Ectodermal cell (in vitro differentiated cells): Measurements from ENCODE around the gene OARD1.

Experiments
- H3K27ac ChIP-seq: 2 replicates; pipeline ENCODE4 v1.7.0; 2013; ENCODE audit warnings: mild to moderate bottlenecking, low read depth, low read length; ENCODE audit not compliant: insufficient read depth, poor library complexity, severe bottlenecking
- H3K27me3 ChIP-seq: 2 replicates; pipeline ENCODE4 v1.7.0; 2013; ENCODE audit warnings: mild to moderate bottlenecking, low read length; ENCODE audit not compliant: insufficient read depth, control insufficient read depth, poor library complexity, severe bottlenecking
- H3K36me3 ChIP-seq: one replicate; pipeline ENCODE4 v1.7.0; 2013; ENCODE audit warnings: low read length; ENCODE audit not compliant: control insufficient read depth, insufficient read depth
- H3K4me1 ChIP-seq: one replicate; pipeline ENCODE4 v1.7.0; 2013; ENCODE audit warnings: low read length; ENCODE audit not compliant: control insufficient read depth, insufficient read depth
- H3K4me3 ChIP-seq: 2 replicates; pipeline ENCODE4 v1.7.0; 2013; ENCODE audit warnings: low read depth, low read length, control low read depth; ENCODE audit not compliant: insufficient read depth
- H3K9me3 ChIP-seq: 2 replicates; pipeline ENCODE4 v1.7.0; 2013; ENCODE audit warnings: mild to moderate bottlenecking, low read length, moderate library complexity; ENCODE audit not compliant: control insufficient read depth
- whole genome bisulfite sequencing, 2 experiments: methylation state at CpG; one replicate each; pipeline ENCODE4 v1.1.7; 2013; ENCODE audit warnings: missing lambda C conversion rate in 2 of 2; 5-methylcytosine and 5-hydroxymethylcytosine counted together

The OARD1 gene

GRCh38 chr6:41040101-41040939 lies 31.8 kb downstream of the OARD1 start:
- no peaks in the 10 kb centered on the region for H3K27me3 ChIP-seq
- H3K4me3 ChIP-seq = no peak overlapping the region
- no peaks in the 10 kb centered on the region for H3K36me3 ChIP-seq
- H3K4me1 ChIP-seq = no peaks in the 10 kb centered on the region
- WGBS, 2 experiments = 83 to 91% methylated on average over 6 of the region's 6 CpGs
- H3K9me3 ChIP-seq = no peaks in the 10 kb centered on the region
- H3K27ac ChIP-seq = no peak overlapping the region

- whole genome bisulfite sequencing, 2 experiments = 85 to 87% methylated on average over 10 of the region's 10 CpGs
- no peak within 1 kb of the TSS for H3K27ac ChIP-seq
- H3K27me3 ChIP-seq = no peaks in the 10 kb centered on the region
- no peaks in the 10 kb centered on the region for H3K4me1 ChIP-seq
- no peaks in the 10 kb centered on the region for H3K9me3 ChIP-seq
- no peak within 1 kb of the TSS for H3K4me3 ChIP-seq
- no peaks in the 10 kb centered on the region for H3K36me3 ChIP-seq
Measured at GRCh38 chr6:41039060-41039998, 32.8 kb downstream of the OARD1 start, which contains the start of gene UNC5CL. UNC5CL (minus strand) TSS chr6:41039221; CDS start chr6:41035074, 4,147 bp downstream.

- H3K4me1 ChIP-seq = no peaks in the 10 kb centered on the region
- 87 to 94% methylated on average over 3 of the region's 3 CpGs for whole genome bisulfite sequencing, 2 experiments
- H3K27me3 ChIP-seq = no peaks in the 10 kb centered on the region
- H3K4me3 ChIP-seq = no peak overlapping the region
- no peak overlapping the region for H3K27ac ChIP-seq
- no peaks in the 10 kb centered on the region for H3K36me3 ChIP-seq
- no peaks in the 10 kb centered on the region for H3K9me3 ChIP-seq
Measured at GRCh38 chr6:41038205-41038604, 34.0 kb downstream of the OARD1 start.

GRCh38 chr6:41037107-41037900 lies 34.9 kb downstream of the OARD1 start:
- Histone ChIP-seq H3K4me1 (no peaks in the 10 kb centered on the region), H3K9me3 (no peaks in the 10 kb centered on the region), H3K36me3 (no peaks in the 10 kb centered on the region), H3K27ac (no peak overlapping the region), H3K4me3 (no peak overlapping the region), H3K27me3 (no peaks in the 10 kb centered on the region)
- WGBS, 2 experiments = 84 to 92% methylated on average over 12 to 13 of the region's 13 CpGs

GRCh38 chr6:41036601-41037000 lies 35.6 kb downstream of the OARD1 start:
- 88 to 94% methylated on average over 2 of the region's 2 CpGs for WGBS, 2 experiments

GRCh38 chr6:41036186-41036585 lies 36.0 kb downstream of the OARD1 start:
- WGBS, 2 experiments = 89 to 95% methylated on average over 2 of the region's 3 CpGs
- H3K4me1 ChIP-seq = no peaks in the 10 kb centered on the region
- no peaks in the 10 kb centered on the region for H3K36me3 ChIP-seq
- no peak overlapping the region for H3K4me3 ChIP-seq
- H3K9me3 ChIP-seq = no peaks in the 10 kb centered on the region
- no peak overlapping the region for H3K27ac ChIP-seq
- H3K27me3 ChIP-seq = no peaks in the 10 kb centered on the region

More at GRCh38 chr6:41036601-41037000, 35.6 kb downstream of the OARD1 start:
- Histone ChIP-seq H3K27ac (no peak overlapping the region), H3K4me3 (no peak overlapping the region), H3K9me3 (no peaks in the 10 kb centered on the region), H3K27me3 (no peaks in the 10 kb centered on the region), H3K36me3 (no peaks in the 10 kb centered on the region), H3K4me1 (no peaks in the 10 kb centered on the region)

- Histone ChIP-seq H3K27ac (no peak overlapping the region), H3K9me3 (no peaks in the 10 kb centered on the region), H3K4me3 (no peak overlapping the region), H3K4me1 (peaks cover 6% of the 10 kb centered on the region), H3K36me3 (no peaks in the 10 kb centered on the region), H3K27me3 (no peaks in the 10 kb centered on the region)
- WGBS, 2 experiments = 93 to 96% methylated on average over 13 of the region's 13 CpGs
Measured at GRCh38 chr6:41033776-41034175, 38.4 kb downstream of the OARD1 start.

GRCh38 chr6:41032830-41033229 lies 39.3 kb downstream of the OARD1 start:
- no peaks in the 10 kb centered on the region for H3K27me3 ChIP-seq
- 95 to 96% methylated on average over 15 of the region's 15 CpGs for WGBS, 2 experiments

GRCh38 chr6:41028561-41029412 lies 43.4 kb downstream of the OARD1 start:
- WGBS, 2 experiments = 44 to 45% methylated on average over 13 of the region's 13 CpGs
- Histone ChIP-seq H3K4me1 (peaks cover 15% of the 10 kb centered on the region), H3K36me3 (no peaks in the 10 kb centered on the region), H3K27ac (no peak overlapping the region), H3K27me3 (no peaks in the 10 kb centered on the region), H3K9me3 (no peaks in the 10 kb centered on the region), H3K4me3 (peak overlapping the region; percentile 46)

More at GRCh38 chr6:41032830-41033229, 39.3 kb downstream of the OARD1 start:
- H3K4me3 ChIP-seq = no peak overlapping the region
- H3K36me3 ChIP-seq = no peaks in the 10 kb centered on the region
- H3K9me3 ChIP-seq = no peaks in the 10 kb centered on the region
- H3K27ac ChIP-seq = no peak overlapping the region
- peaks cover 10% of the 10 kb centered on the region for H3K4me1 ChIP-seq
